GM18520 (cell line): ENCODE data around the gene KCNA10.

Source experiments
- ATAC-seq: cut with Tn5 transposase; IDR thresholded peaks from one replicate; pipeline ENCODE4 v1.9.1; 2021; ENCODE audit not compliant: unreplicated experiment

Gene KCNA10

DNA sequence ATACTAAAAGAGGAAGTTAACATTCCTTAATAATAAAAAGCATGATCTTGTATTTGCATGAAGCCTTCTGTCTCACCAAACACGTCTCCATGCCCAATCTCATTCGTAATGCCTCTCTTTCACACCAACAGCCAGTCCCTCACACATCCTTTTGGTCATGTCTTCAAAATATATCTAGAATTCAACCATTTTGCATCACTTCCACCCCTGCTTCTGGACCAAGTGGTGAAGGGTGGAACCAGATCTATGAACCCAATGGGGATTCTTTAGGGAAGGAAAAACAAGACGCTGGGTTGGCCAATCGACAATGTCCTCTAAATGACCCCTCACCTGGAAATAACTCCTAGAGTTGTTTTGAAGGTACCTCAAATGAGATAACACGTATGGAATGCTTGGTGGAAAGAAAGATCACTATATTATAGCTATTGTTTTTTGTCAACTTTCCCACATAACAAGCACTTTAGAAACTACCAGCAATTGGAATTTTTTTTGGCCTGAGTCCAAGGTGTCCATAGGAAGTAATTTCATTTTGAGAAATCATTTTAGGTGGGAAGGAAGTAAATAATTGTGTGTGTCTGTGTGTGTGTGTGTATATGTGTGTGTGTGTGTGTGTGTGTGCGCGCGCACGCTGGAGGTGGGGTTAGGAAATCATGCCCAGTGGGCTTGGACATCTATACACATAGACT, at the start of gene KCNA10:
KCNA10 (minus strand) TSS at position 51 of the 686 bp plus-strand sequence. CDS start 388 bp downstream, outside the sequence.
- ATAC-seq, result no peak

DNA sequence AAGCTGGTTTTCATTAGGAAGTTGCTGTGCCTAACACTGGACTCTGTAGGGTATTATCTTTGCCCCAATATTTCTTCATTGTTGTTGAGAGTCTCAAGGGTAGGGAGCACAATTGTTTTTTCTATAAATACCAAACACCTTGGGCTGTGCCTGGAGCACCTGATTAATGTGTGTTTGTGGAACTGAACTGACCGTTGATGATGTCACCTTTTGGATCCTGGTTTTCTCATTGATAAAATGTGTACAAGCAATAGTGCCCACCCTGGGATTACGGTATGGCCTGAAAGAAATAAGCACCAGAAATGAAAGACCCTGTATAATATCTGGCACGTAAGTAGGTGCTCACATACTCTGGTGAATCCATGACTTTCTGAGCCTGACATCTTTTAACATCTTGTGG, 47.9 kb upstream of the KCNA10 start:
- no peak for ATAC-seq

DNA sequence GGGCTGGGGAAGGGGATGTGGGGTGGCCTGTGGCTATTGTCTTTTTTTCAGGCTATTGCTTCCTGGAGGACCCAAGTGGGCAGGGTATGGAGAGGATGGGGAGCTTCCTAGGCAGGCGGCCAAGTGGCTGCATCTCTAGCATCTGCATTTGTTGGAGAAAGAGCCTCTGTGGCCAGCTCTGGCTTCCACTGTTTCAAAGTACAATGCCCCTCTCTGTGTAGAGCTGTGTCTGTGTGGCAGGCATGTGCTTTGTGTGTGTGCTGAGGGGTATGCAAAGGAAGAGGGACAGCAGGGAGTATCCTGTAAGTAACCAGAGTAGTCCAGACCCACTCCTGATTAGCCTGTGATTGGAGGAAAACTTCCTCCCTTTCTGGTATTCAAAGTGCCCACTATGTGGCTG, 46.6 kb upstream of the KCNA10 start:
- no peak for ATAC-seq

DNA sequence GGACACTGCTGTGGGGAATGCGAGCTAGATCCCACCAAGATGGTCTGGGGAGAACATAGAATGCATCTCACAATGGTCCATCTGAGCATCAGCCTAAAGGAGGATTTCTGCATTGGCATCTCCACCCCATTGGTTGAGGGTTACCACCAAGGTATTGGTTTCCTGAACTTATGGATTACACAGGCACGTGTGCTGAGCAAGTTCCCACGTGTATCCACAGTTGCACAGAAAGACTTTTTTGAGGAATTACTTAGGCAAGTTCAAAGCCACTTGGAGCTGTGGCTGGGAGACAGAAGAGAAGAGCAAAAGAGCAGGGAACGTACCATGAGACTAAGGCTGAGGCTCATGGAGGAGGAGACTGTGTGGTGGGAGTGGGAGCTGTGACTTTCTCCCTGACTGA, 44.1 kb upstream of the KCNA10 start:
- no peak for ATAC-seq

DNA sequence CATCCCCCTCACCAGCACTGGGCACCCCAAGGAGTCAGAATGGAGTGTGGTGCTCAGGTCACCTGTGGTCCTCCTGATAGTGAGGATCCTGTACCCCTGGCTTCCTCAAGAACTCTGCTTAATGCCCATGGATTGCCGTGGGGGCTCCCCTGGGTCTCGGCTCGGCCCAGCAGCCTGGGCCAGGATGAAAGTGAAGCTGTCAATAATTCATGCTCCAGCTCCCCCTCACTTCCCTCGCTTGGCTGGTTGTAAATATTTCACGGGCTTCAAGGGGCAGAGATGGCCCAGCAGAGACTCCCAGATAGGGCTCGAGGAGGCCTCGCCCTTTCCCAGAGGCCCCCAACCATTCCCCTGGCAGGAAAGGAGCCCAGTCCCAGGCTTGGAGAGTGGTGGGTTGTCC, 42.6 kb upstream of the KCNA10 start:
- no peak for ATAC-seq

DNA sequence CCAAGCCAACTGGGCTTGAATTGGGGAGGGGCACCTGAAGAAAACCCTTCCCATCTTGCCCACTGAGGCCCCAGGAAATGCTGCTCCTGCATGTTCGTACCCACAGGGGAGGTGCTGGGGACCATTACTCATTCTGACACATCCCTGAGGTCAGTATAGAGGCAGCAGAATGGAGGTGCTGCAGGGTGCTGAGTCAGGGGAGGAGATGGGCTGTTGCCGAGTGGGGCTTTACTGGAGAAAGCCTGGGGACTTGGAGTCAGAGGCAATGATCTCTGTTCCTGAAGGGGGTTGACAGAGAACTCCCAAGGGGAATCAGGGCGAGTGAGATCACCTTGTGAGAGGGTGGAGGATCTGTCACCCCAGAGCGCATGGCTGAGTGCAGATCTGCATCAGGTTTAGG, 40.2 kb upstream of the KCNA10 start:
- ATAC-seq, result no peak

DNA sequence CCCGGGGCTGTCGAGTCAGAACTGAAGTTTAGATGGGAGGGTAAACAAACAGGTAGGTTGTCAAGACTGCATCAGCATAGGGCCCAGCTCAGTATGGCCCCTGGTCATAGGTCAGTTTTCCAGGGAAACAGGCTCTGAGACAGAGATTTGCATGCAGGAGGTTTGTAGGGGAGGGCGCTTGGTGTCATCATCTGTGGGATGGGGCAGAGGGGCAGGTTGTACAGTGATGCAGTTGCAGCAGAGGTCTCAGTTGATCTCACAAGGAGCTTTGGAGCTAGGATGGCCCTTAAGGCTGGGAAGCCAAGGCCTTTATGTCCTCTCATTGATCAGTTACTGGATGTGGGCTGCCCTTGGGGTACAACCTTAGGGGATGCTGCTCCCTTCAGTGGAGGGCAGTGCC, 38.5 kb upstream of the KCNA10 start:
- no peak for ATAC-seq

DNA sequence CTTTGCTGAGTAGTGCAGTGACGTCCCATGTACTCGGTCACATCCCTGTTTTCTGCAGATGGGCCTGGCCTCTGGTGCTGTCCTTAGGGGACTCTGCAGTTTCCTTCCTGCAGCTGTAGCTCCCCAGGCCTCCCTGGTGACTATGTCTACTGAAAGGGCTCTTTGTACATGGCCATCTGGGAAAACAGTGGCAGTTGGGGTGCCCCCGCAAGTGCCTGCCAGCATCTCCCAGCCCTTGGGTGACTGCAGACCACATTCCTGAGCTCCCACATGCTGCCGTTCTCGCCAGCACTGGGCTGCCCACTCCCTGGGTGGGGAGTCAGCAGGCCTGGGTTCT, 37.5 kb upstream of the KCNA10 start:
- ATAC-seq, result no peak

DNA sequence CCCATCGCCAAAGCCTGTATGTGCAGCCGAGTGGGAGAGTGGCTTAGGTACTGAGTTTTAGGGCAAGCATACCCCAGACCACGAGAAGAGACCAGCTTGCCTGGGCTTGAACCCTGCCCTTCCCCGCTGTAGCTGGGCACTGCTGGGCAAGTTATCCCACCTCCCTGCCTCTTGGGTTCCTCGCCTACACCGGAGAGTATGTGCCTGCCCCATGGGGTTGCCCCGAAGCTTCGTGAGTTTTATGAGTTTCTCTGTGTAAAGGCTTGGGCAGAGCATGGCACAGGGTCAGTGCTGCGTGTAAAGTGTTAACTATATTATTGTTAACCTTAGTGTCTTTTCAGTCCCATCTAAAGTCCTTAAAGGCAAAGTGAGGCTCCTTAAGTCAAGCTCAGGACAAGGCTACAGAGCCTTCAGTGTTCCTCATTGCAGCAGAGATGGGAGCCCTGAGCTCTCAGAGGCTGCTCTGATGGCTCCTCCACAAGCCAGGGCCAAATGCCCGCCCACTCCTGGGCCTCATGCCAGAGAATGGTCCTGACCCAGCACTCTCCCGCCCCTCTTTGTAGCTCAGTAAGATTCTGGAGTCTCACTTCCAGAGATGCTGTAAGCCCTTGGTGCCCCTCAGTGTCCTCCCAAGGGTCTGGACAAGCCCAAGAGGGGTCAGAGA, 37.0 kb upstream of the KCNA10 start:
- no peak for ATAC-seq

DNA sequence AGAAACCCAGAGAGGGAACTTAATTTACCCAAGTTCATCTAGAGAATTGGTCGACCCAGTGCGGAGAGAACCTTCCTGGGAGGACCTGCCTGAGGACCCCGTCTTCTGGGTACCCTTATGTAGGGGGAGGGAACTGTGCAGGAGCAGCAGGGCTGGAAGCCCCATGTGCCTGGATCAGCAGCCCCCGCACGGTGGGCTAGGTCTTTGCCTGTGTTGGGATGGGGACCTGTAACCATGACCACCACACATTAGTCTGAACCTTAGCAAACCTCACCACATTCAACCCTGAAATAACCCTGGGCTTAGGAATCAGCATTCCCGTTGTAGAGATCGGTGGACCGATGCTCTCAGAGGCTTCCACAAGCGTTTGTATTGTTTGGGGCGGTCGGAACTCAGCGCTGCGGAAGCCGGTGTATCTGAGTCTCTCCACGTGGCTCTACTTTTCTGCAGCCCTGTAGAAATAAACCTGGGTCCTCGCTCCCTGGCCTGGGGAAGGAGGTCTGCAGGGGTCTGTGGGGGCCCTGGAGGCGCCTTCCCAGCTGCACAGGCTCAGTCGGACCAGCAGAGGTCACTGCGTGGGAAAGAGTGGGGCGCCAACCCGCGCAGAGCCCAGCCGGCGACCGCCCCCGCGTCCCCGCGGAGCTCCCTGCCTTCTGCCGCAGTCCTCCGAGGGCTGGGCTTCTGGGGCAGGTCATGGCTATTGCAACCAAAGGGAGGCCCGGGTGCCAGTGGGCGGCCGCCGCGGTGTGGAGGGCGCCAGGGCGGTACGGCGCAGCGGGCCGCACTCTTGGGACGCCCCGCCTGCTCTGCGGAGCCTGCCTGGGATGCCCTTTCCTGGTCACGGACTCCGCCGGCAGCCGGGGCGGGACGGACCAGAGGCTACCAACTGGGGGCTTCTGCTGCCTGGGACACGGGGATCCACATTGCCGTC, 36.2 kb upstream of the KCNA10 start:
- no peak for ATAC-seq

DNA sequence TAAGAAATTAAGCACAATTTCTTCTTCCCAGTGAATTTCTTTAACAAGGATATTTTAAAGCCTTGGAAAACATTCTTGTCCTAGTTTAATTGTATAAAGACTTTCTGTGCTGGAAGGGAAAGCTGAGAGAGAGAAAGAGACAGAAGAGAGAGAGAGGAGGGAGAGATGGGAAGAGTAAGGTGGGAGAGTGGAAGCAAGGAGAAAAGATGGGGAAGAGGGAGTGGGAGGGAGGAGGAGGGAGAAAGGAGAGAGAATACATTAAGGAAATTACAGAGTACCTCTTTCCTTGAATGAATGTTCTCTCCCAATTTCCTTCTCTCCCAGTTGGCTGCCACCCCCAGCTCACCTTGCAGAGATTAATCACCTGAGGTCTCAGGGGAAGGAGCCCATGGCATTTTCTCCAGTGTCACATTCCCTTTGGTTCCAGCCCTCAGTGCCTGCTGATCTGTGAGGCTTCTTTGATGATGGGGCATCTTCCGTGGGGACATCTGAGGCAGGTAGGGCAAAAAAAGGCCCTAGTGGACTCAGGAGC, 32.4 kb upstream of the KCNA10 start:
- ATAC-seq, result no peak

DNA sequence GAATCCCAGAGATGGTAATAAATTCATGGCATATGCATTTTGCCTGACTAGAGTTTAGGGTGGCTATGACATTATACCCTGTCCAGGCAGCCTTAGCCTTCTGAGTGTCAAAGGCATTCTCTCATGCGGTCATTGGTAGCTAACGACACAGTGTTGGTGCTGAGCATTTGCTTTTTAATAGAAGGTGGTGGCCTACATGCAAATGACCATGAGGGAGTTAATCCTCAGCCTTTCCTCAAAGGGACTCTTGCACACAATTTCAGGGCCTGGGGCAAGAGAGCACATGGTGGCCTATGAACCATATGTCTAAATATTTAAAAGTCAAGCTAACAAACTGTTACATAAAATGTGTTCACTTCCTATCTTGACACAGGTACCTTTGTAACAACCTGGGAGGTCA, 30.9 kb upstream of the KCNA10 start:
- no peak for ATAC-seq

DNA sequence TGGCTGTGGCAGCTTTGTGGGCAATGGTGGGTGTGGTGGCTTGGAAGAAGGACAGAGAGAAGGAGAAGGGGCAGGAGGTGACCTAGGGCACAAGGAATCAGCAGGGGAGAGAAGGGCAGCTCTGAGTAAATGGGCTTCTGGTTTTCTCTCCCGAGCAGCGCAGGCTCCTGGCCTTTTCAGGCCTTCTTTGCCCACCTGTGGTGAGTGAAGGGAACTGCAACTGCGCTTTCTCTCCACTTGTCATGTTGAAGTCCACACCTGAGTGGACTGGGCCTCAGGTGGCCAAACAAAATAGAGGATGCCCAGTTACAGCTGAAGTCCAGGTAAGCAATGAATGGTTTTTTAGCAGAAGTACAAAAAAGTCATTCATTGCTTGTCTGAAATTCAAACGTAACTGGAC, 29.4 kb upstream of the KCNA10 start:
- no peak for ATAC-seq

DNA sequence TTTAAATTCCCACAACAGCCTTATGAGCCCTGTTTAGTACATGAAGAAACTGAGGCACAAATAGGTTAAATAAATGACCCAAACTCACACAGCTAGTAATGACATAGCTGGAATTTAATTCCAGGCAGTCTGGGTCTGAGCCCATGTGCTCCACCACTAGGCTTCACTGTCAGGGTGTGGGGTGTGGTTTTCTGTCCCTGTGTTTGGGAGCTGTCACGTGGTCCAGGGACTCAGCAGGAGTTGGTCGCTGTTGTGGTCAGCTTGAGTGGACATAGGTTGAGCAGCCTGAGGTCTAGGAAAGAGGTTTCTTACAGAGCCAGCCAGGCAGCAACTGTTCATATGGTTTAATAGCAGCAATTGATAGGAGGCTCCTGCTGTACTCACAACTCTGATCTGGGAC, 28.0 kb upstream of the KCNA10 start:
- ATAC-seq, result no peak

DNA sequence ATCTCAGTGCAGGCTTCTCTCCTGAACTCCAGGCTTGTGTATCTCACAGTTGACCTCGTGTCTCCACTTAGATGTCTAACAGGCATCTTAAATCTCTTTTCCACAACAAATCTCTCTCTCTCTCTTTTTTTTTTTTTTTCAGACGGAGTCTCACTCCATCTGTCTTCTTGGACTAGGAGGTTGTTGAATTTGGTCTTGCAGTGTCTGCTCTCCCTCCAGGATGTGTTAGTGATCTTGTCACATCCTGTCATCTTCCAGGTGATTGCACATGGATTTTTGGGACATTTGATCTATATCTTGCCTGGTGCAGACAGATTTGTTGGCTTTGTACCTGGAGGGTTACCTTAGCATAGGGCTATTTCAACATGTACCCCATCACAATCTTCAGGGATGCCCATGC, 26.5 kb upstream of the KCNA10 start:
- ATAC-seq, result no peak

DNA sequence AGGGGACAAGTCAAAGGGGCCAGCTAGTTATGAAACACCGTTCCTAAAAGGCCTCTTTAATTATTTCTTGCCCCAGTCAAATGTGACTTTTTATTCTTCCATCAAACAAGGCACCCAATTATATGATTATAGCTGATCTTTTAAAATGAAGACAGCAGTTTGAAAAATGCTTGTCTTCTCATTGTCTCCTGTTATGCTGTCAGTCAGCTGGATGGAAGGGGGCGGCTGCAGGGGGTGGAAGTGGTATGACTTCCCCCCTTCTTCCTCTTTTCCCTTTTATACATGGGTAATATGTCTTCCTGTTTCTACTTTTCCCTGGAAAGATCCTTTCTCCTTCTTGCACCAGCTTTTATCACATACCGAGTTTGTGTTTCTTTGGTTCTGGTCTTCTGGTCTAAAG, 25.8 kb upstream of the KCNA10 start:
- ATAC-seq, result no peak

DNA sequence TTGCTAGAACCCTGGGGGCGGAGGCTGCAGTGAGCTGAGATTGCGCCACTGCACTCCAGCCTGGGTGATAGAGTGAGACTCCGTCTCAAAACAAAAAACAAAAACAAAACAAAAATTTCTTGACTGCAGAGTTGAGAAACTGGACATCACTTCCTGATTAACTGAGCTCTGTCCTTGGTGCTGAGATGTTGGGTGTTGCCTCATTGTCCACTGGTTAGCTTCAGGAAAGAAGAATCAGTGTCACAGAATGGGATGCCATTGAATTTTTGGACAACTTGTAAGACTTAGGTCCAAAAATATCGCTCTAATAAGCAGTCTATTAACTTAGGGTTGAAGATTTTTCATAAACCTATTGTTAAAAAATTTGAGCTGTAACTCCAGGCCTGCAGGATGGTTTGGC, 23.8 kb upstream of the KCNA10 start:
- no peak for ATAC-seq

DNA sequence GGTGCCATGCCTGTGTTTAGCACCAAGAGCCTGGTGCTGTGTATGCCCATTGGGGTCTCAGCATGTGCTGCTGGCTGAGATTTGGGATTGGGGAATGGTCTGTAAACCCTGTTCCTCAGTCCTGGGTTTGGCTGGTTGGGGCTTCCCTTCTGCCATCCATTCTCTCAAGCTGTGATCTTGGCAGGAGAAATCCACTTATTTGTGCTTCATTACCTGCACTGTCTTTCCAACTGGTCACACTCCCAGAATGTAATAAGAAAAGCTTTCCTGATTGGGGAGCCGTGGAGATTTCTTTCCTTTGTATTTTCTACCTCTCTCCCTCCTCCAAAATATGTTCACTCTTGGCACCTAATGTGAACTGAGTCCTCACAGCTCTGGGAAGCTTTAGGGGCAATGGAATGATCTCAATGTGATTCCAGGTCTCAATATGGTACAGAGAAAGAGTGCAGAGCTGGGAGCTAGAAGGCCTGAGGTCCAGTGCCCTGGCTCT, 23.0 kb upstream of the KCNA10 start:
- ATAC-seq, result no peak

DNA sequence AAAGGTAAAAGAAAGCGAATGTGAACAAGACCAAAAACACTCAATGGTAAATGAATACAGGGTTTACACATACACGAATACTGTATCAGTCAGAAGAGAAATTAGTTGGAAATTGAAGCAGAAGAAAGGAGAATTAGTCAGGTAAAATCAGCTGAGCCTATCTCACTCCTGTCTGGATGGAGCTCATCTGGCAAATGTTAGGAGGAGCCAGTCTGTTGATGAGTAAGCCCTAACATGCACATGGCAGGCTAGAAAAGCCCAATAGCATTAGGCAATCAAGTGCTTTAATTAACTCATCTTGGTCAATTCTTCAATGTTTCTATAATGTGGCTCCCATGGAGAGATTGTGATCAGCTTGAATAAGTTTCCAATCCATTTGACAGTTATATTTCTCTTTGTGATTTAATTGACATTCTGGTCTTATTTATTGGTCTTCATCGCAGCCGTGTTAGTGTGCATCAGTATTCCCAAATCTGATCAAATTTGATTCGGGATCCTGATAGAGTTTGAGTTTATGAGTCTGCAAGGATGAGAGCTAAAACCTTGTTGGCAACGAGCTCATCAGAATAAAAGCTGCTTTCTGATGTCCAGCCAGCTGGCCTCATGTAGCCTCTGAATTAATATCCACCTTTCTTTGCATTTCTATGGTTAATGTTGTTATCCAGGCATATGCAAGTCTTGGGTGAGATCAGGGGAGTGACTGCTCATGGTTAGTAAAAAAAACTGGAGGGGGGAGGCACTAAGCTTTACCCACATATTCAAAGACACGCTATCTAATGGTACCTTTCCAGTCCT, 22.1 kb upstream of the KCNA10 start:
- no peak for ATAC-seq

DNA sequence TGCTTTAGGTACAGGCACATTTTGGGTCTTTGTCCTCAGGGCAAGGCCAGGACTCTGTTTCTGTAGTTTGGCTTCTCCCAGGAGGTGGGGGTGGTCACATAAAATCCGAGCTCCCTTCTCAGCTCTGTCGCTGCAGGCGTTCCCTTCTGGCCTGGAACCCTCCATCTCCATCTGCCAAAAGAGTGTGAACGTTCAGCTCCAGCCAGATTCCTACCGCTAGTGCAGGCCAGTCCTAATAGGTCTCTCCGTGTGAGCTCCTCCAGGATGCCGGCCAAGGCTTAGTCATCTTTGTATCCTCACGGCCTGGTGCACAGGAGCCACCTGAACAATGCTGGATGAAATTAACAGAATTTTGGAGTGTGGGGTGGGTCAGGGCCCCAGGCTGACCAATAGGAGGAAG, 19.9 kb upstream of the KCNA10 start:
- ATAC-seq, result no peak

DNA sequence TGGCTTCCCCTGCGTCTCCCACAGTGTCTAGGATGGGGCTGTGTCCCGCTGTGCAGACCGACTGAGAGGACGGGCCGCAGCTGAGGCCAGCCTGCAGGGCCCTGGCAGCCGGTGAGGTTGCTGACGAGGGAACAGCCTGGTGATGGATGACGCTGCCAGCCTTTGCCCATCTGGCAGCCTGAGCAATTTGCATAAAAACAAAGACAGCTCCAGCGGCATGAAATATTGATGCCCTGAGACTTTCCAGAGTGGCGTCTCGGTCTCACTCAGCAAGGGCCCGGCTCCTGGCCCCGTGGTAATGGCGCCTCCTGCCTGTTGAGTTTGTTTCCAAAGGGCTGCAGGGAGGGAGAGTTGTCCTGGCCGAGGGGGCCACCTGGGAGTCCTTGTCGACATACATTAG, 19.1 kb upstream of the KCNA10 start:
- no peak for ATAC-seq
